Activated CD4-positive, alpha-beta T cell treated with anti-CD3 and anti-CD28 coated beads for 24 hours (primary cell): Measurements from ENCODE around the gene UMODL1.
A peak's percentile ranks its signal among the peaks of the same experiment; 100 is the strongest.

Experiments
- DNase-seq, 2 donors: peaks; one replicate each; pipeline ENCODE4 v3.0.0-alpha.2; 2020; ENCODE audit warnings: low read depth in 2 of 2

Gene UMODL1

GRCh38 chr21:42096566-42096965, 25.4 kb downstream of the UMODL1 start:
- DNase-seq = no peak

GRCh38 chr21:42097274-42097673, 26.2 kb downstream of the UMODL1 start:
- DNase-seq = no peak

- DNase-seq = no peak
Observed at GRCh38 chr21:42097860-42098454, 26.8 kb downstream of the UMODL1 start.

GRCh38 chr21:42098957-42099505, 27.9 kb downstream of the UMODL1 start:
- DNase-seq = no peak

- no peak for DNase-seq
Observed at GRCh38 chr21:42101246-42101645, 30.1 kb downstream of the UMODL1 start.

- DNase-seq = no peak
Observed at GRCh38 chr21:42102076-42102475, 31.0 kb downstream of the UMODL1 start.

GRCh38 chr21:42102526-42102925, 31.4 kb downstream of the UMODL1 start:
- DNase-seq = no peak

GRCh38 chr21:42102991-42103390, 31.9 kb downstream of the UMODL1 start:
- no peak for DNase-seq

- DNase-seq = no peak
Observed at GRCh38 chr21:42103843-42104242, 32.7 kb downstream of the UMODL1 start.

GRCh38 chr21:42105476-42106315, 34.6 kb downstream of the UMODL1 start:
- DNase-seq = no peak

- DNase-seq = no peak
Observed at GRCh38 chr21:42106425-42106824, 35.3 kb downstream of the UMODL1 start.

GRCh38 chr21:42107177-42107880, 36.2 kb downstream of the UMODL1 start:
- DNase-seq = no peak

- peak; percentile 48 to 57 for DNase-seq
Observed at GRCh38 chr21:42107881-42108553, 36.9 kb downstream of the UMODL1 start.

- no peak for DNase-seq
Observed at GRCh38 chr21:42108554-42109340, 37.6 kb downstream of the UMODL1 start.

- DNase-seq = no peak
Observed at GRCh38 chr21:42109473-42109872, 38.4 kb downstream of the UMODL1 start.

GRCh38 chr21:42109873-42110525, 38.9 kb downstream of the UMODL1 start:
- DNase-seq = no peak

GRCh38 chr21:42110691-42111469, 39.8 kb downstream of the UMODL1 start:
- DNase-seq = no peak

GRCh38 chr21:42111470-42111743, 40.3 kb downstream of the UMODL1 start:
- no peak for DNase-seq

GRCh38 chr21:42111811-42112210, 40.7 kb downstream of the UMODL1 start:
- no peak for DNase-seq

- DNase-seq = no peak
Observed at GRCh38 chr21:42112238-42112637, 41.1 kb downstream of the UMODL1 start.
